ENCODE results near the gene ARHGAP5. TPM values are rescaled to one million over a fixed set of nuclear protein-coding genes. Genes with fewer than 3 reads are reported as not detected.
"Not testable (repeated sequence)": the region's sequence is repeated elsewhere in the genome, so short reads cannot be mapped to it uniquely, and the experiment has no call there.

The ARHGAP5 gene
- total and polyA plus RNA-seq, 2 donors, result 27.1 to 338 TPM

GRCh38 chr14:32109676-32110547 lies 32.8 kb downstream of the ARHGAP5 start:
- H3K4me3 ChIP-seq (ENCODE audit: low read depth, low read length), result no peak overlapping the region
- no peaks in the 10 kb centered on the region for H3K4me1 ChIP-seq (ENCODE audit: insufficient read depth)
- H3K27ac ChIP-seq (ENCODE audit: low read depth), result no peak overlapping the region
- WGBS, result 86% methylated on average over 7 of the region's 7 CpGs
- DNase-seq (ENCODE audit: extremely low spot score), result no peak
- no peaks in the 10 kb centered on the region for H3K36me3 ChIP-seq (ENCODE audit: insufficient read depth)

GRCh38 chr14:32110548-32110896 lies 33.4 kb downstream of the ARHGAP5 start:
- H3K36me3 ChIP-seq (ENCODE audit: insufficient read depth), result no peaks in the 10 kb centered on the region
- no peaks in the 10 kb centered on the region for H3K4me1 ChIP-seq (ENCODE audit: insufficient read depth)
- no peak for DNase-seq (ENCODE audit: extremely low spot score)
- H3K27ac ChIP-seq (ENCODE audit: low read depth), result no peak overlapping the region
- no peak overlapping the region for H3K4me3 ChIP-seq (ENCODE audit: low read depth, low read length)
- WGBS, result 80% methylated on average over 2 of the region's 2 CpGs

GRCh38 chr14:32121536-32121935 lies 44.4 kb downstream of the ARHGAP5 start:
- Histone ChIP-seq H3K36me3 (ENCODE audit: insufficient read depth) (no peaks in the 10 kb centered on the region), H3K27ac (ENCODE audit: low read depth) (no peak overlapping the region), H3K4me3 (ENCODE audit: low read depth, low read length) (no peak overlapping the region), H3K4me1 (ENCODE audit: insufficient read depth) (no peaks in the 10 kb centered on the region)
- DNase-seq (ENCODE audit: extremely low spot score), result no peak

GRCh38 chr14:32121948-32122347 lies 44.8 kb downstream of the ARHGAP5 start:
- Histone ChIP-seq H3K4me1 (ENCODE audit: insufficient read depth) (no peaks in the 10 kb centered on the region), H3K4me3 (ENCODE audit: low read depth, low read length) (no peak overlapping the region), H3K36me3 (ENCODE audit: insufficient read depth) (no peaks in the 10 kb centered on the region), H3K27ac (ENCODE audit: low read depth) (no peak overlapping the region)
- no peak for DNase-seq (ENCODE audit: extremely low spot score)
- 71% methylated on average over 1 of the region's 1 CpG for WGBS

- H3K4me1 ChIP-seq (ENCODE audit: insufficient read depth); H3K4me3 ChIP-seq (ENCODE audit: low read depth, low read length); H3K27ac ChIP-seq (ENCODE audit: low read depth); DNase-seq (ENCODE audit: extremely low spot score); H3K36me3 ChIP-seq (ENCODE audit: insufficient read depth): not testable (repeated sequence)
- 92% methylated on average over 7 of the region's 13 CpGs for WGBS
Observed at GRCh38 chr14:32126899-32127730, 50.0 kb downstream of the ARHGAP5 start.

GRCh38 chr14:32127731-32128654 lies 50.9 kb downstream of the ARHGAP5 start:
- 94% methylated on average over 57 of the region's 57 CpGs for WGBS
- not testable (repeated sequence) for H3K4me1 ChIP-seq (ENCODE audit: insufficient read depth); H3K36me3 ChIP-seq (ENCODE audit: insufficient read depth); H3K4me3 ChIP-seq (ENCODE audit: low read depth, low read length); H3K27ac ChIP-seq (ENCODE audit: low read depth); DNase-seq (ENCODE audit: extremely low spot score)

- Histone ChIP-seq H3K4me1 (ENCODE audit: insufficient read depth) (no peaks in the 10 kb centered on the region), H3K27ac (ENCODE audit: low read depth) (no peak overlapping the region), H3K4me3 (ENCODE audit: low read depth, low read length) (no peak overlapping the region), H3K36me3 (ENCODE audit: insufficient read depth) (no peaks in the 10 kb centered on the region)
- 64% methylated on average over 1 of the region's 1 CpG for WGBS
- no peak for DNase-seq (ENCODE audit: extremely low spot score)
Observed at GRCh38 chr14:32128703-32129102, 51.6 kb downstream of the ARHGAP5 start.

- 38% methylated on average over 2 of the region's 2 CpGs for WGBS
- no peak overlapping the region for H3K4me3 ChIP-seq (ENCODE audit: low read depth, low read length)
- H3K36me3 ChIP-seq (ENCODE audit: insufficient read depth), result no peaks in the 10 kb centered on the region
- no peak overlapping the region for H3K27ac ChIP-seq (ENCODE audit: low read depth)
- no peaks in the 10 kb centered on the region for H3K4me1 ChIP-seq (ENCODE audit: insufficient read depth)
- no peak for DNase-seq (ENCODE audit: extremely low spot score)
Observed at GRCh38 chr14:32129124-32129523, 52.0 kb downstream of the ARHGAP5 start.

- 95% methylated on average over 5 of the region's 5 CpGs for WGBS
- H3K4me3 ChIP-seq (ENCODE audit: low read depth, low read length); H3K4me1 ChIP-seq (ENCODE audit: insufficient read depth); H3K27ac ChIP-seq (ENCODE audit: low read depth); H3K36me3 ChIP-seq (ENCODE audit: insufficient read depth); DNase-seq (ENCODE audit: extremely low spot score): not testable (repeated sequence)
Observed at GRCh38 chr14:32131689-32132088, 54.6 kb downstream of the ARHGAP5 start.

- H3K36me3 ChIP-seq (ENCODE audit: insufficient read depth), result no peaks in the 10 kb centered on the region
- no peak overlapping the region for H3K27ac ChIP-seq (ENCODE audit: low read depth)
- DNase-seq (ENCODE audit: extremely low spot score), result peak; percentile 39
- H3K4me3 ChIP-seq (ENCODE audit: low read depth, low read length), result no peak overlapping the region
- WGBS, result 24% methylated on average over 3 of the region's 3 CpGs
- no peaks in the 10 kb centered on the region for H3K4me1 ChIP-seq (ENCODE audit: insufficient read depth)
Observed at GRCh38 chr14:32134448-32135097, 57.5 kb downstream of the ARHGAP5 start.

- no peak for DNase-seq (ENCODE audit: extremely low spot score)
- H3K4me1 ChIP-seq (ENCODE audit: insufficient read depth), result no peaks in the 10 kb centered on the region
- 89% methylated on average over 2 of the region's 2 CpGs for WGBS
- H3K36me3 ChIP-seq (ENCODE audit: insufficient read depth), result no peaks in the 10 kb centered on the region
- H3K27ac ChIP-seq (ENCODE audit: low read depth), result no peak overlapping the region
- H3K4me3 ChIP-seq (ENCODE audit: low read depth, low read length), result no peak overlapping the region
Observed at GRCh38 chr14:32136027-32136825, 59.1 kb downstream of the ARHGAP5 start.

GRCh38 chr14:32137313-32137712 lies 60.2 kb downstream of the ARHGAP5 start:
- DNase-seq (ENCODE audit: extremely low spot score), result no peak
- H3K36me3 ChIP-seq (ENCODE audit: insufficient read depth), result no peaks in the 10 kb centered on the region
- H3K4me1 ChIP-seq (ENCODE audit: insufficient read depth), result no peaks in the 10 kb centered on the region
- 98% methylated on average over 4 of the region's 4 CpGs for WGBS
- H3K4me3 ChIP-seq (ENCODE audit: low read depth, low read length), result no peak overlapping the region
- no peak overlapping the region for H3K27ac ChIP-seq (ENCODE audit: low read depth)

Data from urinary bladder (tissue), 4 donors.